GM18505 (cell line): ENCODE data around the gene SAPCD1.
"Not testable (repeated sequence)": the region's sequence is repeated elsewhere in the genome, so short reads cannot be mapped to it uniquely, and the experiment has no call there.

Experiments used
- ATAC-seq: cut with Tn5 transposase; IDR thresholded peaks from one replicate; pipeline ENCODE4 v1.9.1; 2021; ENCODE audit not compliant: unreplicated experiment
- POLR2A ChIP-seq: IDR thresholded peaks from 4 replicates; pipeline ENCODE4 v1.6.1; 2011; ENCODE audit warnings: borderline replicate concordance; ENCODE audit not compliant: insufficient read depth, insufficient read length; ENCODE audit errors: extremely low read depth

The SAPCD1 gene

GRCh38 chr6:31796993-31797385 is 34.5 kb downstream of the SAPCD1 start:
- TF ChIP-seq POLR2A, result no peak
- ATAC-seq, result no peak

GRCh38 chr6:31797588-31797987 is 35.1 kb downstream of the SAPCD1 start:
- TF ChIP-seq POLR2A, result no peak
- no peak for ATAC-seq

GRCh38 chr6:31799781-31800180 is 37.3 kb downstream of the SAPCD1 start:
- no peak for ATAC-seq
- no peak for TF ChIP-seq POLR2A

- not testable (repeated sequence) for ATAC-seq
Observed at GRCh38 chr6:31801031-31801927, 38.8 kb downstream of the SAPCD1 start.

GRCh38 chr6:31805939-31806469 is 43.5 kb downstream of the SAPCD1 start:
- no peak for TF ChIP-seq POLR2A
- peak; percentile 26 for ATAC-seq

- peak; percentile 88 for ATAC-seq
- TF ChIP-seq POLR2A, result peak; percentile 97
Observed at GRCh38 chr6:31806470-31807272, 44.2 kb downstream of the SAPCD1 start, which contains the start of gene LSM2. Gene LSM2, minus strand, starts transcription at chr6:31806966. Its CDS starts 209 bp downstream, at chr6:31806757.

- not testable (repeated sequence) for ATAC-seq
Observed at GRCh38 chr6:31808599-31808998, 46.1 kb downstream of the SAPCD1 start.

GRCh38 chr6:31811645-31812044 is 49.2 kb downstream of the SAPCD1 start:
- ATAC-seq, result no peak

GRCh38 chr6:31813465-31813849 is 51.0 kb downstream of the SAPCD1 start:
- ATAC-seq, result no peak
- no peak for TF ChIP-seq POLR2A

More at GRCh38 chr6:31811645-31812044, 49.2 kb downstream of the SAPCD1 start:
- no peak for TF ChIP-seq POLR2A
